Neural cell (in vitro differentiated cells): ENCODE results near the gene AP3M1.

Experiments used
- CTCF ChIP-seq: fragments of 450-650 bp; IDR thresholded peaks from 2 replicates; pipeline ENCODE4 v1.5.1; 2014; ENCODE audit warnings: antibody characterized with exemption, mild to moderate bottlenecking, moderate library complexity; ENCODE audit not compliant: poor library complexity, severe bottlenecking
- EP300 ChIP-seq: fragments of 450-650 bp; conservative IDR thresholded peaks from 2 replicates; pipeline ENCODE4 v1.6.1; 2014; ENCODE audit warnings: antibody characterized with exemption, mild to moderate bottlenecking, moderate library complexity; ENCODE audit not compliant: poor library complexity, severe bottlenecking
- EZH2 ChIP-seq: fragments of 200-600, 300-800 bp; shearing (Covaris generic), sonication (generic); IDR thresholded peaks from 2 replicates; pipeline ENCODE4 v1.6.1; 2014; ENCODE audit warnings: antibody characterized with exemption, low read length, borderline replicate concordance, mild to moderate bottlenecking; ENCODE audit not compliant: insufficient read depth, poor library complexity, severe bottlenecking
- POLR2AphosphoS5 ChIP-seq: IDR thresholded peaks from 2 replicates; pipeline ENCODE4 v1.6.1; 2012
- RAD21 ChIP-seq: fragments of 450-650 bp; conservative IDR thresholded peaks from 2 replicates; pipeline ENCODE4 v1.6.1; 2014; ENCODE audit warnings: antibody characterized with exemption, mild to moderate bottlenecking, moderate library complexity
- REST ChIP-seq: IDR thresholded peaks from 2 replicates; pipeline ENCODE4 v1.6.1; 2012; ENCODE audit warnings: borderline replicate concordance
- TAF1 ChIP-seq: IDR thresholded peaks from 2 replicates; pipeline ENCODE4 v1.6.1; 2012; ENCODE audit warnings: low read depth

GRCh38 chr10:74079028-74079935 lies 71.3 kb downstream of the AP3M1 start:
- TF ChIP-seq POLR2AphosphoS5 (no peak), EP300 (no peak), CTCF (no peak), TAF1 (no peak), RAD21 (no peak), EZH2 (no peak), REST (no peak)
